RWPE2 (cell line): Measurements from ENCODE around the gene SEPTIN2.

Source experiments
- ATAC-seq: fragments of 200-7000 bp; cut with Tn5 transposase; 3 replicates; pipeline ENCODE4 v1.9.1; 2021; ENCODE audit warnings: low read depth
- DNase-seq: peaks from one replicate; pipeline ENCODE4 v3.0.0-alpha.2; 2020; ENCODE audit warnings: low spot score
- H3K27ac ChIP-seq: fragments of 450-650 bp; 2 replicates; pipeline ENCODE4 v1.5.1; 2017; ENCODE audit warnings: mild to moderate bottlenecking; ENCODE audit not compliant: poor library complexity, severe bottlenecking
- H3K27me3 ChIP-seq: fragments of 250-450 bp; sonication (Bioruptor Pico); 2 replicates; pipeline ENCODE4 v1.5.1; 2021; ENCODE audit warnings: mild to moderate bottlenecking, moderate library complexity; ENCODE audit not compliant: insufficient read depth, poor library complexity, severe bottlenecking
- H3K36me3 ChIP-seq: fragments of 250-450 bp; sonication (Bioruptor Pico); 2 replicates; pipeline ENCODE4 v1.5.1; 2020; ENCODE audit warnings: low read depth, mild to moderate bottlenecking, moderate library complexity
- H3K4me1 ChIP-seq: fragments of 250-450 bp; sonication (Bioruptor Pico); 2 replicates; pipeline ENCODE4 v1.5.1; 2021; ENCODE audit warnings: mild to moderate bottlenecking, moderate library complexity; ENCODE audit not compliant: insufficient read depth, poor library complexity, severe bottlenecking
- H3K4me3 ChIP-seq: fragments of 250-450 bp; sonication (Bioruptor Pico); 2 replicates; pipeline ENCODE4 v1.5.1; 2021; ENCODE audit warnings: mild to moderate bottlenecking, moderate library complexity; ENCODE audit not compliant: severe bottlenecking
- H3K9me3 ChIP-seq: fragments of 250-450 bp; sonication (Bioruptor Pico); 2 replicates; pipeline ENCODE4 v1.5.1; 2021; ENCODE audit warnings: mild to moderate bottlenecking, moderate library complexity; ENCODE audit not compliant: severe bottlenecking
- TF ChIP-seq, protein P1 (sequence below): fragments of 450-650 bp; IDR thresholded peaks from one replicate; pipeline ENCODE4 v1.5.1; 2017; ENCODE audit warnings: mild to moderate bottlenecking, moderate library complexity; ENCODE audit not compliant: poor library complexity, severe bottlenecking

Gene SEPTIN2

DNA sequence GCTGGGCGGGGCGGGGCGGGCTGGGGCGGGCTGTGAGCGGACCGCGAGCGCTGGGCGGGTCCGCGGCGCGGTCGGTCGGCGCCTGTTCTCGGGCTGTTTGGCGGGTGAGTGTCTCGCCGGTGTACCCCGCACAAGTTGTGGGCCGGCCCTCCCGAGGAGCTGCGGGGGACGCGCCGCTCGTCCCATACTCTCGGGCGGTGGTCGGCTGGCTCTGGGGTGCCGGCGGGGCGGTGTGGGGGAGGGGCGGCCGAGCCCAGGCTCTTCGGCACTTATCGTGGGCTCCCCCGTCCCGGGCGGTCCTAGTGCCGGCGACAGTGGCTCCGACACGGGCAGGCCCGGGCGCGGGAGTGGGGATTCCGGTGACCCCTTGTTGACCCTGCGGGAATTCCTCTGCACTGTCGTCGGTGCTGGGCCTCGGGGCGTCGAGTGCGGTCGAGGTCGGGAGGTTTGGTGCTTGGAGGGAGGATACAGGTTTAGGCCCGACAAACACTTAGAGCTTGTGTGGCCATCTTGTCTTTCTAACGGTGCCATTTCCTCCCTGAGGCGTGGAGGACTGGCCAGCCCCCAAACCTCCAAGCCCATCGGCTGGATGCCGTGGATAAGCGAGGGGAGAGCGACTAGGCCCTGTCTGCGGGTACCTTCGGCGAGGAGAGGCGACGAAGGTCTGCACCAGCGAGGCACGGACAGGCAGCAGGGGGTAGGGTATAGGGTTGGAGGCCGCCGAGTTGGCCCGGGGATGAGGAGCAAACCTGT is at the start of gene SEPTIN2:
Gene SEPTIN2, plus strand, starts transcription at position 47 of the 753 bp plus-strand sequence. CDS start 8,308 bp downstream, outside the sequence.
- peak within 1 kb of the TSS; percentile 95 for H3K4me3 ChIP-seq
- H3K4me1 ChIP-seq: peaks cover 58% of the 10 kb centered on the region
- ATAC-seq (peak; percentile 48), DNase-seq (peak; percentile 77)
- no peaks in the 10 kb centered on the region for H3K9me3 ChIP-seq
- peak within 1 kb of the TSS; percentile 83 for H3K27ac ChIP-seq
- TF ChIP-seq, protein P1, sequence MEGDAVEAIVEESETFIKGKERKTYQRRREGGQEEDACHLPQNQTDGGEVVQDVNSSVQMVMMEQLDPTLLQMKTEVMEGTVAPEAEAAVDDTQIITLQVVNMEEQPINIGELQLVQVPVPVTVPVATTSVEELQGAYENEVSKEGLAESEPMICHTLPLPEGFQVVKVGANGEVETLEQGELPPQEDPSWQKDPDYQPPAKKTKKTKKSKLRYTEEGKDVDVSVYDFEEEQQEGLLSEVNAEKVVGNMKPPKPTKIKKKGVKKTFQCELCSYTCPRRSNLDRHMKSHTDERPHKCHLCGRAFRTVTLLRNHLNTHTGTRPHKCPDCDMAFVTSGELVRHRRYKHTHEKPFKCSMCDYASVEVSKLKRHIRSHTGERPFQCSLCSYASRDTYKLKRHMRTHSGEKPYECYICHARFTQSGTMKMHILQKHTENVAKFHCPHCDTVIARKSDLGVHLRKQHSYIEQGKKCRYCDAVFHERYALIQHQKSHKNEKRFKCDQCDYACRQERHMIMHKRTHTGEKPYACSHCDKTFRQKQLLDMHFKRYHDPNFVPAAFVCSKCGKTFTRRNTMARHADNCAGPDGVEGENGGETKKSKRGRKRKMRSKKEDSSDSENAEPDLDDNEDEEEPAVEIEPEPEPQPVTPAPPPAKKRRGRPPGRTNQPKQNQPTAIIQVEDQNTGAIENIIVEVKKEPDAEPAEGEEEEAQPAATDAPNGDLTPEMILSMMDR: no peak
- no peaks in the 10 kb centered on the region for H3K27me3 ChIP-seq
- peaks cover 47% of the 10 kb centered on the region for H3K36me3 ChIP-seq

DNA sequence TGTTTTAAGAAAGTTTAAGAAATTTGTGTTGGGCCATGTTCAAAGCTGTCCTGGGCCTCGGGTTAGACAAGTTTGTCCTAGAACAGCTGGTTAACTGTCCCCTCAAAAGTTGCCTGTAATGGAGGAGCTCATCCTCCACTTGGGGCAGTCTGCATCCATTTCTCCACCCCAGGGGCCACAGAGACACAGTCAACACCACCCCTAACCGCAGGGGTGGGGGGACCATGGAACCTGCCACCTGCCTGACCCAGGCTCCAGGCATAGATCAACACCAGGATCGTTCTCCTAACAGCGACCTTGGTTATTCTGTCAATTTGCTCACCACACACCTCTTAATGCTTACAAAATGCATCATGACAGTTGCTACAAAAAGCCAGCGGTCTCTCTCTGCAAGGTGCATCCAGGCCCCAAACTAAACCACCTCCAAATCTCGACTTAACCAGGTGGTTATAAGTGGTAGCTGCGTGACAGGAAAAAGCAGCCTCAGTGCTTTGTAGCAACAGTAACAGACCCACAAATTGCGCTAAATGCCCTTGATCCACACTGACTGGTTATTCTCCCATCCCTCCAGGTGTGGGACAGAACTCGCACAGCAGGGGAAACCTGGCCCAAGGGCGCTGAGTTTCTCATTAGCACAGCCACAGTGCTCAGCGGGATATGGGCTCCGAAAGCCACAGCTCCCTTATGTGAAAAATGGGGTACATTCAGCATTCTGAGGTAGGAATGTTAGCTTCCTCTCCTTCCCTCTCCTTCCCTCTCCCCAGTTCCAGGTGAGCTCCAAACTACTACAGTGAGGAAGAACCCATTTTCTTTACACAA is 48.3 kb upstream of the SEPTIN2 start:
- Histone ChIP-seq H3K27ac (no peak overlapping the region), H3K4me1 (peaks cover 6% of the 10 kb centered on the region), H3K4me3 (no peak overlapping the region), H3K27me3 (no peaks in the 10 kb centered on the region), H3K36me3 (peaks cover 76% of the 10 kb centered on the region), H3K9me3 (no peaks in the 10 kb centered on the region)
- no peak for DNase-seq
- TF ChIP-seq, protein P1: no peak
- ATAC-seq: no peak

DNA sequence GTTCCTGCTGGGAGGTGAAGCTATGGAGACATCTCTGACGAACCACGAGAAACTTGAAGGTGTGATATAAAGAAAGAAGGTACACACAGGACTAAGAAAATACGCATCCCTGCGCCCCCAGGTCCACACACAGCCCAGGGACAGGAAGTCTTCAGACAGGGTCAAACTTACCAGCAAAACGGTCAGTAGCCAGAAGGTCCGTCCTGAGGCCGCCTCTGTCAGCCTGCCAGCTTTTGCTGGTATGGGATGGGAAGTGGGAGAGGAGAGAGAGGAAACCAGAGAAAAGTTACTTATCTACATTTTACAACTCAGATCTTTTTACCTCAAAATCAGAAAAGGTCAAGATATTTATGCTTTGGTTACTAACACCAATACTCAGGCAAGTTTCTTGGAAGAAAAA is 47.4 kb upstream of the SEPTIN2 start:
- peaks cover 8% of the 10 kb centered on the region for H3K4me1 ChIP-seq
- no peaks in the 10 kb centered on the region for H3K27me3 ChIP-seq
- no peak overlapping the region for H3K27ac ChIP-seq
- peaks cover 68% of the 10 kb centered on the region for H3K36me3 ChIP-seq
- ATAC-seq (no peak), DNase-seq (no peak)
- H3K9me3 ChIP-seq: no peaks in the 10 kb centered on the region
- TF ChIP-seq, protein P1: no peak
- H3K4me3 ChIP-seq: no peak overlapping the region

DNA sequence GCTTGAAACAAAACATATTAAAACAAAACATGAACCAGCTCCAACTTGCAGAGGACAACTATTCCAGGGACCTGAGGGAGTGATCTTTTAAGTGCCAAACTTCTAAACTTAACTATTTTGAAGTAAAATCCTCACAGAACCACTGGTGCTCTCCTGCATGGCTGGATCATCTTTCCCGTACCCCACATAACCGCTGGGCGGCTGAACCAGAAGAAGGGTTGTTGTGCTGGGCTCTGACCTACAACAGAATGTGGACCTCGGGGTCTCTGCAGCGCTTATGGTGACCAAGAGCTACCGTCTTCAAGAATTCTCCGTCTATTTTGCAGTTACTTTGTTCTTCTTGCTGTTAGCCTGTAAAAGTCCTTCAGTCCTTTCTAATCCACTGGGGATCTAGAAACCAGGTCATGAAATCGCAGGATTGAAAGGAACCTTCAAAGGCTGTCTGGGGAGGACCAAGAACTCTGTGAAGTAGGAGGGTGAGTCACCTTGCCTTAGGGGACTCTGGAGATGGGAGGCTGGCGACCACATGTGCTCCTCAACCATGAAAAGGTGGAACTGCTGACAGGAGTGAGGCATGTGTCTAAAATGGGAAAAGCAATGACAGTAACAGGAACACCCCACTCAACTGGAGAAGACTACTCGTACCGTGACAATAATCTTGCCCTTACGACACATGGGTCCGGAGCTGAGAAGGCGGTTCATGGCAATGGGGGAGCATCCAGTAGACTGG is 46.8 kb upstream of the SEPTIN2 start:
- DNase-seq (no peak), ATAC-seq (no peak)
- Histone ChIP-seq H3K4me1 (peaks cover 8% of the 10 kb centered on the region), H3K9me3 (no peaks in the 10 kb centered on the region), H3K36me3 (peaks cover 62% of the 10 kb centered on the region), H3K27me3 (no peaks in the 10 kb centered on the region), H3K27ac (no peak overlapping the region), H3K4me3 (no peak overlapping the region)
- TF ChIP-seq, protein P1: no peak
